Measurements from ENCODE around the gene PROCA1. TPM values are rescaled to one million over a fixed set of nuclear protein-coding genes. Genes with fewer than 3 reads are reported as not detected.

Gene PROCA1
- total and polyA plus RNA-seq, 8 donors, result 1.9 to 8.3 (median 6.5) TPM

GRCh38 chr17:28733346-28733745, 21.7 kb upstream of the PROCA1 start:
- DNase-seq (no peak), ATAC-seq (no peak)
- peaks cover 0 to 11% of the 10 kb centered on the region in 2 donors for H3K4me1 ChIP-seq
- no peak overlapping the region for H3K4me3 ChIP-seq
- intact Hi-C loops (cut with DNase I), result no loop called here
- no peaks in the 10 kb centered on the region for H3K9me3 ChIP-seq
- TF ChIP-seq CTCF (IDR thresholded peaks at IDR 0.05), result no peak
- H3K27me3 ChIP-seq, result no peaks in the 10 kb centered on the region
- H3K27ac ChIP-seq, result no peak overlapping the region
- H3K36me3 ChIP-seq, result peaks cover 0 to 4% of the 10 kb centered on the region in 2 donors

- ATAC-seq, result no peak
- Histone ChIP-seq H3K27me3 (no peaks in the 10 kb centered on the region), H3K9me3 (no peaks in the 10 kb centered on the region), H3K27ac (no peak overlapping the region), H3K36me3 (peaks cover 0 to 2% of the 10 kb centered on the region in 2 donors), H3K4me3 (no peak overlapping the region), H3K4me1 (peaks cover 13 to 41% of the 10 kb centered on the region in 2 donors)
- no peak for TF ChIP-seq CTCF (IDR thresholded peaks at IDR 0.05)
- intact Hi-C loops (cut with DNase I), result no loop called here
- no peak for DNase-seq
These were observed 18.3 kb upstream of the PROCA1 start for GRCh38 chr17:28729950-28730330.

- intact Hi-C loops (cut with DNase I), result no loop called here
- DNase-seq, result peak; percentile 95 to 98 (median 97)
- ATAC-seq, result peak; percentile 71
- H3K9me3 ChIP-seq, result no peaks in the 10 kb centered on the region
- TF ChIP-seq CTCF (IDR thresholded peaks at IDR 0.05), result peak in 1 of 2 donors; percentile 16
- peaks cover 0 to 16% of the 10 kb centered on the region in 2 donors for H3K36me3 ChIP-seq
- peak within 1 kb of the TSS; percentile 63 to 64 for H3K4me3 ChIP-seq
- peaks cover 13 to 55% of the 10 kb centered on the region in 2 donors for H3K4me1 ChIP-seq
- peak within 1 kb of the TSS; percentile 94 to 97 for H3K27ac ChIP-seq
- H3K27me3 ChIP-seq, result no peaks in the 10 kb centered on the region
These were observed 16.9 kb upstream of the PROCA1 start, which contains the start of gene NEK8 for GRCh38 chr17:28728364-28729200. NEK8 (plus strand) TSS chr17:28728788; CDS start chr17:28728814, 26 bp downstream.

GRCh38 chr17:28726627-28727491, 15.2 kb upstream of the PROCA1 start:
- DNase-seq, result peak; percentile 94 to 99 (median 96)
- peaks cover 0 to 33% of the 10 kb centered on the region in 2 donors for H3K36me3 ChIP-seq
- peak overlapping the region; percentile 94 to 97 for H3K27ac ChIP-seq
- intact Hi-C loops (cut with DNase I), result no loop called here
- peak; percentile 98 to 100 for TF ChIP-seq CTCF (IDR thresholded peaks at IDR 0.05)
- no peaks in the 10 kb centered on the region for H3K27me3 ChIP-seq
- ATAC-seq, result peak; percentile 80
- peak overlapping the region; percentile 64 to 72 for H3K4me3 ChIP-seq
- H3K9me3 ChIP-seq, result no peaks in the 10 kb centered on the region
- H3K4me1 ChIP-seq, result peaks cover 26 to 72% of the 10 kb centered on the region in 2 donors
